ENCODE results near the gene PRR12. TPM values are rescaled to one million over a fixed set of nuclear protein-coding genes. Genes with fewer than 3 reads are reported as not detected.

Gene PRR12
- polyA plus RNA-seq, 5 donors: 15.9 to 35.4 (median 23.7) TPM

GRCh38 chr19:49641688-49642491 is 50.9 kb downstream of the PRR12 start, which contains the start of gene SCAF1:
Gene SCAF1 (plus strand): TSS chr19:49642209. CDS start chr19:49645027, 2,818 bp downstream.
- DNase-seq: peak; percentile 99 to 100

DNA sequence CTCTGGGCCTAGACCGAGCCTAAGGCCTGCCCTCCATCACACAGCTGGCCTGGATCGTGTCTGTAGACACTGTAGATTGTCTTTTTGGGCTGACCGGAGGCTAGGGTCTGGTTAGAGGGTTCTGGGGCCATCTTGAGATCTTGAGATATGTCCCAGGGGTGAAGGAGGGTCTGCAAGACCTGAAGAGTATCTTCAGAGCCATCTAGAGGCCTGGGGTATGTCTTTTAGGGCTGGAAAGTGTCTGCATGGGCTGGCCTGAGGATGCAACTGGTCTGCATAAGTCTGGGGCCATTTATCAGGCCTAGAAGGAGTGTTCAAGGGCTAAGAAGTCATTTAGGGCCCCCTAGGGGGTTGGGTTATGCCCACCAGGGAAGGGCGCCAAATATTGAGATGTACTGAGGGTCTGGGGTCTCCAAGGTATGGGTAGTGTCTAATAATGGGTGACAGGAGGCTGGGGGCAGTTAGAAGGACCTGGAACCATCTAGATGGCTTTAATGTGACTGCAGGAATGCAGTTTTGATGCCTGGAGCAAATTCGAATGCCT is 51.6 kb downstream of the PRR12 start:
- DNase-seq: no peak

DNA sequence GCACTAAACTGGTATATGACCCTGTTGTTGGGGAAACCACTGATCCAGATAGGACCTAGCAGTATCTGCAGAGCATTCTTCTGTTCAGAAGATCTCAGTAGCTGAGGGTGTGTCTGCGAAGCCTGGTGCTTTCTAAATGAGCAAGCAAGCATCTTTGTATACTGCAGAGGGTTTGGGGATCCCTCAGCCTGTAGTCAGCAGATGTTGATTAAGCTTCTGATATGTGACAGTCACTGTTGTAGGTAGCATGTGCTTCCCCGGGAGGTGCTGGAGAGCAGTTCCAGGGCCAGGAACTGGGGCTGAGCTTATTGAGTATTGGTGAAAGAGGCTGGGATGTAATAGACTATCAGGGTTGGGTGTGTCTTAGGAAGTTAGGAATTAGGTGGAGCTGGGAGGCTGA is 52.5 kb downstream of the PRR12 start:
- DNase-seq: no peak

GRCh38 chr19:49645592-49645991 is 54.6 kb downstream of the PRR12 start:
- DNase-seq: no peak

- DNase-seq: no peak
Observed at GRCh38 chr19:49645995-49646394, 55.0 kb downstream of the PRR12 start.

DNA sequence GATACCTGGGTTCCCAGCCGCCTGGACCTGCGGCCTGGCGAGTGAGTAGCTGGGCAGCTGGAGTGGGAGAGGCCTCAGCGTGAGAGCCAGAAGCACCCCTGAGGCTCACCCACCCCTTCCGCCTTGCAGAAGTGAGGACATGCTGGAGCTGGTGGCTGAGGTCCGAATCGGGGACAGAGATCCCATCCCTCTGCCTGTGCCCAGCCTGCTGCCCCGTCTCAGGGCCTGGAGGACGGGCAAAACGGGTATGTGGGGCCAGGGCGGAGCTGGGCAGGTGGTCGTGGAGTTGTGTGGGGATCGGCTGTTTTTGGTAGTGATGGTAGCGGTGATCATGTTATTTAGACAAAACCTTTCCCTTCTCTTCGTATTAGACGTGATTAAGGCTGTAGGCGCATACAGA is 55.6 kb downstream of the PRR12 start:
- DNase-seq: no peak

- no peak for DNase-seq
Observed at GRCh38 chr19:49651029-49651819, 60.2 kb downstream of the PRR12 start.

DNA sequence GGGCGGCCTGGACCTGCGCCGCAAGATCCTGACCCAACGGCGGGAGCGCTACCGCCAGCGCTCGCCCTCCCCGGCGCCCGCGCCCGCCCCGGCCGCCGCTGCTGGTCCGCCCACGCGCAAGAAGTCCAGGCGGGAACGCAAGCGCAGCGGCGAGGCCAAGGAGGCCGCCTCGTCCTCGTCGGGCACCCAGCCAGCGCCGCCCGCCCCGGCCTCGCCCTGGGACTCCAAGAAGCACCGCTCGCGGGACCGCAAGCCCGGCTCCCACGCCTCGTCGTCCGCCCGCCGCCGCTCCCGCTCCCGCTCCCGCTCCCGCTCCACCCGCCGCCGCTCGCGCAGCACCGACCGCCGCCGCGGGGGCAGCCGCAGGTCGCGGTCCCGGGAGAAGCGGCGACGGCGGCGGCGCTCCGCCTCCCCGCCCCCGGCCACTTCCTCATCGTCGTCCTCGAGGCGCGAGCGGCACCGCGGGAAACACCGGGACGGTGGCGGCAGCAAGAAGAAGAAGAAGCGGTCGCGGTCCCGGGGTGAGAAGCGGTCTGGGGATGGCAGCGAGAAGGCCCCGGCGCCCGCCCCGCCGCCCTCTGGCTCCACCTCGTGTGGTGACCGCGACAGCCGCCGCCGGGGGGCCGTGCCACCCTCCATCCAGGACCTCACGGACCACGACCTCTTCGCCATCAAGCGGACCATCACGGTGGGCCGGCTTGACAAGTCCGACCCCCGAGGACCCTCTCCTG is 61.0 kb downstream of the PRR12 start:
- no peak for DNase-seq

DNA sequence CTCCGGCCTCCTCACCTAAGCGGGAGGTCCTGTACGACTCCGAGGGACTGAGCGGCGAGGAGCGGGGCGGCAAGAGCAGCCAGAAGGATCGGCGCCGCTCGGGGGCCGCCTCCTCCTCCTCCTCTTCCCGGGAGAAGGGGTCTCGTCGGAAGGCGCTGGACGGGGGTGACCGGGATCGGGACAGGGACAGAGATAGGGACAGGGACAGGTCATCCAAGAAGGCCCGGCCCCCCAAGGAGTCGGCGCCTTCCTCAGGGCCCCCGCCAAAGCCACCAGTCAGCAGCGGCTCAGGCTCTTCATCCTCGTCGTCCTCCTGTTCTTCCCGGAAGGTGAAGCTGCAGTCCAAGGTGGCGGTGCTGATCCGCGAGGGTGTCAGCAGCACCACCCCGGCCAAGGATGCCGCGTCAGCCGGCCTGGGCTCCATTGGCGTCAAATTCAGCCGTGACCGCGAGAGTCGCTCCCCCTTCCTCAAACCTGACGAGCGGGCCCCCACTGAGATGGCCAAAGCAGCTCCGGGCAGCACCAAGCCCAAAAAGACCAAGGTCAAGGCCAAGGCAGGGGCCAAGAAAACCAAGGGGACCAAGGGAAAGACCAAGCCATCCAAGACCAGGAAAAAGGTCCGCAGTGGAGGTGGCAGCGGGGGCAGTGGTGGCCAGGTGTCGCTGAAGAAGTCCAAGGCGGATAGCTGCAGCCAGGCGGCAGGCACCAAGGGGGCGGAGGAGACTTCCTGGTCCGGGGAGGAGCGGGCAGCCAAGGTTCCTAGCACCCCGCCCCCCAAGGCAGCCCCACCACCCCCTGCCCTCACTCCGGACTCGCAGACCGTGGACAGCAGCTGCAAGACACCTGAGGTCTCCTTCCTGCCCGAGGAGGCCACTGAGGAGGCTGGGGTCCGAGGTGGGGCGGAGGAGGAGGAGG is 61.8 kb downstream of the PRR12 start:
- DNase-seq: no peak

- DNase-seq: no peak
Observed at GRCh38 chr19:49653466-49653806, 62.5 kb downstream of the PRR12 start.

DNA sequence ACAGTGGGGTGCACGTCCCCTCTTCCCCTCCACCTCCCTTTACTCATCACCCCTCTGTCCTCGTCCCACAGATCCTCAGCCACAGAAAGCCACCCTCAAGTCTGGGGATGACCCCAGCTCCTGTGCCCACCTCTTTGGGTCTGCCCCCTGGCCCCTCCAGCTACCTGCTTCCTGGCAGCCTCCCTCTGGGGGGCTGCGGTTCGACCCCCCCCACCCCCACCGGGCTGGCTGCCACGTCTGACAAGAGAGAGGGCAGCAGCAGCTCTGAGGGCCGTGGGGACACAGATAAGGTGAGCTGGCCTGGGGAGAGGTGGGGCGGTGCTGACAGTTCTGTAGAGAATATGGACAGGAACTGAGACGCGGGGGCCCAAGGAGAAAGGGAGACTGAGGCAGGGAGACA is 63.6 kb downstream of the PRR12 start:
- DNase-seq: no peak

GRCh38 chr19:49655570-49656455 is 64.8 kb downstream of the PRR12 start:
- DNase-seq: no peak

GRCh38 chr19:49656456-49657109 is 65.6 kb downstream of the PRR12 start:
- DNase-seq: no peak

- DNase-seq: no peak
Observed at GRCh38 chr19:49657493-49658138, 66.6 kb downstream of the PRR12 start.

DNA sequence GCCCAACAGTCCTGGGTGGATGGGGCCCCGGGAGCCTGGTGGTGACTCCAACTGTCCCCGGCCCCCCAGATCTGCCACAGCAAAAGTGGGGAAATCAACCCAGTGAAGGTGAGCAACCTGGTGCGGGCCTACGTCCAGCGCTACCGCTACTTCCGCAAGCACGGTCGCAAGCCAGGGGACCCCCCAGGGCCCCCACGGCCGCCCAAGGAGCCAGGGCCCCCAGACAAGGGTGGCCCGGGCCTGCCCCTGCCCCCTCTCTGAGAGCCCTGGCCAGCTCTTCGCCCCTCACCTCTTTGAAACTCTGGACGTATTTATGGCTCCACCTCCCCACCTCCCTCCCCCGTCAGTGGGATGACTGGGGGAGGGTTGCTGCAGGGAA is 67.1 kb downstream of the PRR12 start:
- no peak for DNase-seq

GRCh38 chr19:49658566-49659442 is 67.8 kb downstream of the PRR12 start:
- no peak for DNase-seq

DNA sequence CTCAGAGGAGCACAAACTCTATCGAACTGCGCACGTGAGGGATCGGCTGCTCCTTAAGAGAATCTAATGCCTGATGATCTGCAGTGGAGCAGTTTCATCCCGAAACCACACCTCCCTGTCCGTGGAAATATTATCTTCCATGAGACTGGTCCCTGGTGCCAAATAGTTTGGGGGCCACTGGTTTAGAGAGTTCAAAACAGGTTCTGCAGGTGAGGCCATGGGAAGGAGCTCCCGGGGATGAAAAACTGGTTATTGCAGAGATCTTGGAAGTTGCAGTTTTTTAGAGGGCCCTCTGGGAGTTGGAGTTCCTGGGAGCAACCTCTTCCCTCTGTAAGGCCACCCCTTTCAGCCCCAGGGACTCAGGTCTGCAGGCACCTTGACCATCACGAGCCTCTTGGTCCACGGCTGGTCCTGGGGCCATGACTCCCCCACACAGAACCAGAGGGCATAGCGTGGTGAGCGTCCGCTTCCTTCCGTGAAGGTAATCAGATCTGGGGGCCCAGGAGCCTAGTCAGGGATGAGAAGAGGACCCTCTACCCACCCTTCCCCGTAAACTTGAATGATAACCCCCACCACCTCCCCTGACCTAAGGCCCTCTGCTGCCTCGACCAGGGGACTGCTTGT is 69.5 kb downstream of the PRR12 start:
- no peak for DNase-seq

Measured in right lung (tissue), 5 donors.